ENCODE data around the gene CELF2.

DNA sequence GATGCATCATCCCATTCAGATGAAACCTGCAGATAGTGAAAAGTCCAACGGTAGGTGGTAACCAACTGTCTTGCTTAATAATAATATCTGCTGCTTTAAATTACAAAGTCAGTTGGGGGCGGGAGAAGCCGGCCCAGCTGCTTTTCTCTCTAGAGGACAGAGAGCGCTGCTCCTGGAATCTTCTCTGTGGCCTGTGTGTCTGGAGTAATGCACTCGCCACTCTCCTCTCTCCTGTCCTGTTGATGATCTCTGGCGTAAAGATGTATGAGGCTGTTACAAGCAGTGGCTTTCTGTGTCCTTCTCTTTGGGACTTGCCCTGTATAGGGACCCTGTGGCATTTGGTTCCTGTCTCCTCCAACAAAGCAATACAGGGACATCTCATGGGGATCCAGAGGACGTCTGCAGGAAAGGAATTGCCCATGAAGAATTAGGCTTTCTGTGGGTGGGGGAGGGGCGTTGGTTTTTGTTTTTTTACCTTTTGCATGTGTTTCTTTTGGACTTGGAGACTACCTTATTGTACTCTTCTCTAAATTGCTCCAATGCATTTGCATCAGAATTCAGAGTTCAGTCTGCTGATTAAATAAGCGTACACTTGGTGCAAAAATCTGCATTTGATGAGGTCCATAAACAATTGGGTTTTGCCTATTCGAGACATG is 231.6 kb downstream of the CELF2 start:
- TF ChIP-seq CTCF (conservative IDR thresholded peaks at IDR 0.05) (no peak), ZFX (IDR thresholded peaks at IDR 0.05) (no peak)
